H1 (cell line): ENCODE measurements around the gene TNF. TPM values are rescaled to one million over a fixed set of nuclear protein-coding genes. Genes with fewer than 3 reads are reported as not detected.

Experiments
- CTCF ChIA-PET: fragments of 300-600 bp; sonication (Branson Sonifier 250); formaldehyde crosslinking; loops from one replicate; lab custom pipeline; 2021; ENCODE audit not compliant: partially characterized antibody; lab: Charles Lee
- POLR2A ChIA-PET: fragments of 300-600 bp; sonication (Branson Sonifier 250); formaldehyde crosslinking; loops from one replicate; lab custom pipeline; 2021; ENCODE audit warnings: inconsistent platforms; ENCODE audit not compliant: partially characterized antibody; lab: Charles Lee
- DNase-seq, 2 experiments: peaks; one replicate each; pipeline versions ENCODE4 v3.0.0 to v3.0.0-alpha.2; 2010 to 2022; ENCODE audit warnings: low spot score in 2 of 2, low read depth in 1 of 2, mixed read lengths in 1 of 2
- FAIRE-seq: peaks from 2 replicates; lab custom pipeline; 2011; peaks lifted over from hg19 to GRCh38; lab: Jason Lieb, UNC
- H2AFZ ChIP-seq: 2 replicates; pipeline ENCODE4 v1.8.1; 2012; ENCODE audit warnings: low read length, inconsistent platforms
- H2AK5ac ChIP-seq: 2 replicates; pipeline ENCODE4 v1.6.1; 2013; ENCODE audit warnings: low read depth, low read length
- H2BK120ac ChIP-seq: replicated peaks from 2 replicates; pipeline ENCODE3; 2013; ENCODE audit warnings: low read depth, low read length, inconsistent platforms
- H2BK12ac ChIP-seq: 2 replicates; pipeline ENCODE4 v1.6.1; 2013; ENCODE audit warnings: low read depth, low read length
- H2BK15ac ChIP-seq: 2 replicates; pipeline ENCODE4 v1.6.1; 2013; ENCODE audit warnings: low read length
- H2BK20ac ChIP-seq: 2 replicates; pipeline ENCODE4 v1.6.1; 2013; ENCODE audit warnings: low read length
- H2BK5ac ChIP-seq: 2 replicates; pipeline ENCODE4 v1.6.1; 2013; ENCODE audit warnings: low read depth, low read length
- H3K14ac ChIP-seq: 2 replicates; pipeline ENCODE4 v1.6.1; 2013; ENCODE audit warnings: inconsistent platforms; ENCODE audit not compliant: insufficient read length
- H3K18ac ChIP-seq: 2 replicates; pipeline ENCODE4 v1.6.1; 2013; ENCODE audit warnings: low read length; ENCODE audit errors: extremely low read depth
- H3K23ac ChIP-seq: 2 replicates; pipeline ENCODE4 v1.6.1; 2013; ENCODE audit warnings: inconsistent platforms; ENCODE audit not compliant: insufficient read length
- H3K23me2 ChIP-seq: 2 replicates; pipeline ENCODE4 v1.6.1; 2013; ENCODE audit warnings: low read depth, low read length
- H3K27ac ChIP-seq: 2 replicates; pipeline ENCODE4 v1.6.1; 2011; ENCODE audit warnings: low read depth, low read length, inconsistent platforms
- H3K27me3 ChIP-seq, 4 experiments: replicated peaks in 1 of 4; 1 replicate in 1 of 4; 2 replicates in 3 of 4; pipeline versions ENCODE4 v1.6.1 to v1.8.1; 2011 to 2013; ENCODE audit warnings: low read length in 3 of 4, mild to moderate bottlenecking in 3 of 4, inconsistent platforms in 2 of 4, mixed read lengths in 2 of 4, moderate library complexity in 1 of 4; ENCODE audit not compliant: control insufficient read depth in 3 of 4, insufficient read depth in 3 of 4; ENCODE audit errors: extremely low read depth in 1 of 4
- H3K36me3 ChIP-seq, 4 experiments: 2 replicates each; pipeline versions ENCODE4 v1.6.1 to v1.8.1; 2011 to 2013; ENCODE audit warnings: mild to moderate bottlenecking in 4 of 4, low read length in 3 of 4, moderate library complexity in 2 of 4, control low read depth in 1 of 4, inconsistent platforms in 1 of 4; ENCODE audit not compliant: insufficient read depth in 4 of 4, control insufficient read depth in 2 of 4
- H3K4ac ChIP-seq: replicated peaks from 2 replicates; pipeline ENCODE3; 2013; ENCODE audit warnings: low read length, low read depth, mixed read lengths, inconsistent platforms; ENCODE audit not compliant: insufficient read length
- H3K4me1 ChIP-seq, 4 experiments: replicated peaks in 1 of 4; 1 replicate in 1 of 4; 2 replicates in 3 of 4; pipeline versions ENCODE4 v1.6.1 to v1.8.1; 2011 to 2013; ENCODE audit warnings: low read length in 3 of 4, inconsistent platforms in 2 of 4, mixed read lengths in 1 of 4; ENCODE audit not compliant: insufficient read depth in 4 of 4, control insufficient read depth in 3 of 4
- H3K4me2 ChIP-seq, 2 experiments: 2 replicates each; pipeline versions ENCODE4 v1.6.1 to v1.8.1; 2011 to 2013; ENCODE audit warnings: low read depth in 2 of 2, low read length in 2 of 2, control low read depth in 1 of 2, inconsistent platforms in 1 of 2, mild to moderate bottlenecking in 1 of 2; ENCODE audit not compliant: insufficient read depth in 1 of 2
- H3K4me3 ChIP-seq, 4 experiments: fragments of 200-600, 300-600 bp in 1 of 4; sonication (generic), shearing (Covaris generic), sonication (Bioruptor Twin) in 1 of 4; 2 replicates each; pipeline versions ENCODE4 v1.5.1 to v1.8.1; 2011 to 2016; ENCODE audit warnings: low read length in 4 of 4, low read depth in 3 of 4, control low read depth in 2 of 4, inconsistent platforms in 2 of 4, mild to moderate bottlenecking in 2 of 4, mixed read lengths in 1 of 4, moderate library complexity in 1 of 4; ENCODE audit not compliant: insufficient read depth in 2 of 4; ENCODE audit errors: extremely low read depth in 1 of 4
- H3K56ac ChIP-seq: replicated peaks from 2 replicates; pipeline ENCODE3; 2013; ENCODE audit warnings: low read depth, mild to moderate bottlenecking, mixed read lengths, low read length, inconsistent platforms; ENCODE audit not compliant: insufficient read length
- H3K79me1 ChIP-seq: 2 replicates; pipeline ENCODE4 v1.6.1; 2013; ENCODE audit warnings: low read depth, low read length, control low read depth
- H3K79me2 ChIP-seq, 2 experiments: 2 replicates each; pipeline versions ENCODE4 v1.6.1 to v1.8.1; 2012 to 2013; ENCODE audit warnings: low read length in 2 of 2, mild to moderate bottlenecking in 2 of 2, inconsistent platforms in 1 of 2; ENCODE audit not compliant: insufficient read depth in 2 of 2, control insufficient read depth in 1 of 2
- H3K9ac ChIP-seq, 4 experiments: replicated peaks in 1 of 4; 1 replicate in 1 of 4; 2 replicates in 3 of 4; pipeline versions ENCODE4 v1.6.1 to v1.8.1; 2011 to 2013; ENCODE audit warnings: low read depth in 3 of 4, low read length in 3 of 4, control low read depth in 2 of 4, mild to moderate bottlenecking in 2 of 4, moderate library complexity in 2 of 4, inconsistent platforms in 1 of 4; ENCODE audit errors: extremely low read depth in 1 of 4
- H3K9me3 ChIP-seq, 2 experiments: 2 replicates each; pipeline versions ENCODE4 v1.6.1 to v1.8.1; 2012 to 2013; ENCODE audit warnings: mild to moderate bottlenecking in 2 of 2, moderate library complexity in 2 of 2, control low read depth in 1 of 2, inconsistent platforms in 1 of 2, low read depth in 1 of 2, low read length in 1 of 2, mixed read lengths in 1 of 2; ENCODE audit not compliant: insufficient read depth in 2 of 2
- H4K20me1 ChIP-seq, 2 experiments: replicated peaks in 1 of 2; 2 replicates each; pipeline versions ENCODE3 to v1.8.1; 2011 to 2013; ENCODE audit warnings: inconsistent platforms in 2 of 2, low read length in 2 of 2, mild to moderate bottlenecking in 1 of 2; ENCODE audit not compliant: insufficient read depth in 2 of 2, control insufficient read depth in 1 of 2
- H4K5ac ChIP-seq: 2 replicates; pipeline ENCODE4 v1.6.1; 2013; ENCODE audit warnings: low read length, low read depth, mixed read lengths, inconsistent platforms; ENCODE audit not compliant: insufficient read length
- H4K8ac ChIP-seq: 2 replicates; pipeline ENCODE4 v1.8.0; 2013; ENCODE audit warnings: mild to moderate bottlenecking, moderate library complexity, low read length, inconsistent platforms; ENCODE audit not compliant: insufficient read depth; ENCODE audit errors: extremely low read depth
- H4K91ac ChIP-seq: replicated peaks from 2 replicates; pipeline ENCODE3; 2013; ENCODE audit warnings: low read length, mixed read lengths, inconsistent platforms; ENCODE audit not compliant: insufficient read length
- ASH2L ChIP-seq: fragments of 200-600, 300-600 bp; sonication (generic); IDR thresholded peaks from one replicate; pipeline ENCODE4 v1.7.1; 2017; ENCODE audit warnings: low read length
- GABPA ChIP-seq: IDR thresholded peaks from 2 replicates; pipeline ENCODE4 v1.6.1; 2011; ENCODE audit warnings: mild to moderate bottlenecking, low read length, moderate library complexity, borderline replicate concordance; ENCODE audit not compliant: insufficient read depth
- MAFK ChIP-seq: IDR thresholded peaks from 2 replicates; pipeline ENCODE4 v1.6.1; 2012; ENCODE audit warnings: low read depth, mild to moderate bottlenecking, improper control_type of control experiment, low read length
- NANOG ChIP-seq: IDR thresholded peaks from 2 replicates; pipeline ENCODE4 v1.6.1; 2011; ENCODE audit warnings: low read length, low read depth, mild to moderate bottlenecking, inconsistent platforms; ENCODE audit not compliant: insufficient read depth, poor library complexity, severe bottlenecking
- RAD21 ChIP-seq, 2 experiments: IDR thresholded peaks in 1 of 2; conservative IDR thresholded peaks in 1 of 2; 2 replicates each; pipeline ENCODE4 v1.6.1; 2011; ENCODE audit warnings: low read depth in 2 of 2, low read length in 2 of 2, improper control_type of control experiment in 1 of 2, inconsistent platforms in 1 of 2, mild to moderate bottlenecking in 1 of 2, moderate library complexity in 1 of 2
- RXRA ChIP-seq: IDR thresholded peaks from 2 replicates; pipeline ENCODE4 v1.6.1; 2011; ENCODE audit warnings: low read depth, mild to moderate bottlenecking, low read length, moderate library complexity; ENCODE audit not compliant: insufficient read depth
- SIX5 ChIP-seq: IDR thresholded peaks from 2 replicates; pipeline ENCODE4 v1.6.1; 2011; ENCODE audit warnings: mild to moderate bottlenecking, low read depth, low read length
- TCF12 ChIP-seq: IDR thresholded peaks from 2 replicates; pipeline ENCODE4 v1.6.1; 2011; ENCODE audit warnings: low read depth, mild to moderate bottlenecking, low read length
- YY1 ChIP-seq: IDR thresholded peaks from 2 replicates; pipeline ENCODE4 v1.6.1; 2011; ENCODE audit warnings: low read depth, mild to moderate bottlenecking, low read length
- WGBS, 2 experiments: shearing (Covaris generic) in 1 of 2; methylation state at CpG; one replicate each; pipeline versions ENCODE4 v1.1.6 to v1.1.7; 2013 to 2015; ENCODE audit warnings: low lambda C conversion rate in 2 of 2, mixed read lengths in 2 of 2, inconsistent platforms in 1 of 2, low coverage in 1 of 2, missing lambda C conversion rate in 1 of 2; ENCODE audit not compliant: insufficient replicate concordance in 2 of 2, insufficient coverage in 1 of 2, insufficient read length in 1 of 2; ENCODE audit errors: extremely low coverage in 1 of 2, missing lambda C conversion rate in 1 of 2; 5-methylcytosine and 5-hydroxymethylcytosine counted together
- polyA plus RNA-seq, 7 experiments: library from polyadenylated mRNA; depleted of rRNA in 3 of 7; stranded (reverse) in 5 of 7; unstranded in 2 of 7; fragments of >200 nt in 5 of 7; fragments of 200-250 nt in 2 of 7; gene quantifications; 1 replicate in 5 of 7; 2 replicates in 1 of 7; 4 replicates in 1 of 7; pipeline versions ENCODE4 v1.2.1 to v1.2.3, GENCODE V29; 2011 to 2013; ENCODE audit warnings: missing spikeins in 2 of 7, mixed read lengths in 2 of 7
- total RNA-seq: library from RNA; stranded (reverse); fragmentation: NEBNext Ultra II Directional; extraction: Animal tissue kit (Norgen Biotek cat#: 25700); gene quantifications from 2 replicates; pipeline ENCODE4 v1.2.1, GENCODE V29; 2021

The TNF gene
- total and polyA plus RNA-seq, 2 of the 8 experiments (the other 6 are each of a cell fraction or from before 2014, with no cell fraction given), result not detected

GRCh38 chr6:31559958-31560696 lies 15.2 kb upstream of the TNF start:
- Histone ChIP-seq H3K27me3 (no peaks in the 10 kb centered on the region), H3K27ac (no peak overlapping the region), H3K23ac (no peak overlapping the region), H3K4me2 (no peak overlapping the region), H2BK20ac (no peak overlapping the region), H2AK5ac (no peak overlapping the region), H2BK120ac (no peak overlapping the region), H3K56ac (no peak overlapping the region), H2BK12ac (no peak overlapping the region), H4K91ac (no peak overlapping the region), H3K79me2 (no peaks in the 10 kb centered on the region), H2AFZ (no peak overlapping the region), H4K8ac (peak overlapping the region; percentile 48; the same call in 1 of the 2 replicates), H3K4me1 (no peaks in the 10 kb centered on the region), H2BK15ac (no peak overlapping the region), H3K18ac (no peak overlapping the region), H3K4ac (no peak overlapping the region), H2BK5ac (peak overlapping the region; percentile 60; the same call in 1 of the 2 replicates), H3K9me3 (no peaks in the 10 kb centered on the region), H3K23me2 (no peaks in the 10 kb centered on the region), H3K14ac (no peak overlapping the region), H3K79me1 (no peaks in the 10 kb centered on the region), H3K9ac (no peak overlapping the region), H4K20me1 (no peaks in the 10 kb centered on the region), H3K4me3 (no peak overlapping the region), H3K36me3 (peaks cover 2 to 15% (median 5%) of the 10 kb centered on the region in 4 experiments; a peak in 5 of 8 replicates), H4K5ac (no peak overlapping the region)
- 88% methylated on average over 7 of the region's 7 CpGs; no CpG with 5 or more reads in 1 of the 2 experiments for WGBS, 2 experiments
- POLR2A ChIA-PET, result interaction anchor here (1.1 to 10.9 kb wide), 4 partner anchors 11 to 21 kb away, joined by 3 to 110 read pairs (median 6); partner anchors contain the start of genes DDX39B, LTB and TNF
- CTCF ChIA-PET, result interaction anchor here (1.6 to 24.7 kb wide), 4 partner anchors 14 to 41 kb away, joined by 5 to 613 read pairs (median 6); partner anchors contain the start of genes ATP6V1G2, LST1 and NCR3
- FAIRE-seq (no peak), DNase-seq (no peak)
- TF ChIP-seq SIX5, result no peak
- no peak for TF ChIP-seq YY1
- TF ChIP-seq GABPA, result no peak
- TF ChIP-seq RAD21 (IDR thresholded peaks at IDR 0.05 in 1 of 2, conservative IDR thresholded peaks at IDR 0.05 in 1 of 2; ENCODE audit: low read depth in 2 of 2, low read length in 2 of 2), result no peak
- no peak for TF ChIP-seq TCF12
- no peak for TF ChIP-seq MAFK
- TF ChIP-seq NANOG, result no peak
- no peak for TF ChIP-seq ASH2L
- TF ChIP-seq RXRA, result no peak
